ENCODE data around the gene UHMK1.
"Not testable (repeated sequence)": the region's sequence is repeated elsewhere in the genome, so short reads cannot be mapped to it uniquely, and the experiment has no call there.

UHMK1 gene

GRCh38 chr1:162566870-162567269 is 69.3 kb downstream of the UHMK1 start:
- DNase-seq (ENCODE audit: low spot score), result no peak

- no peak for DNase-seq (ENCODE audit: low spot score)
Observed at GRCh38 chr1:162568802-162569201, 71.2 kb downstream of the UHMK1 start.

DNA sequence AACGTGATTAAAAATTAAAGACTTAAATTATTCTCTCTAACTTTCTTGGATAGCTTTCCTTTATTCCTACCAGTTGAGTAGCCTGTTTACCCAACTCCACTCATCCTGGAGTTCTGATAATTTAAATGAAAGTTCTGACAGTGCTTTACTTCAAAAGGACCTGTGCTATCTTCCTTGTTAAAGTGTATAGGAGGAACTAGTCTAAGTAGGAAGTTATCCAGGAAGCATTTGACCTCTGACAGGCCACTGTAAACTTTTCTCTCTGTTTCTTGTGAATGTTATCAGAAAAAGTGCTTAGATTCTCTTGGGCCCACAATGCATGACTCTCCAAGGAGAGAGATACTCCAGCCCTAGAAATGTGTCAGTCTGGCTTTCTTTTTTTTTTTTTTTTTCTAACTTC is 73.1 kb downstream of the UHMK1 start:
- no peak for DNase-seq (ENCODE audit: low spot score)

DNA sequence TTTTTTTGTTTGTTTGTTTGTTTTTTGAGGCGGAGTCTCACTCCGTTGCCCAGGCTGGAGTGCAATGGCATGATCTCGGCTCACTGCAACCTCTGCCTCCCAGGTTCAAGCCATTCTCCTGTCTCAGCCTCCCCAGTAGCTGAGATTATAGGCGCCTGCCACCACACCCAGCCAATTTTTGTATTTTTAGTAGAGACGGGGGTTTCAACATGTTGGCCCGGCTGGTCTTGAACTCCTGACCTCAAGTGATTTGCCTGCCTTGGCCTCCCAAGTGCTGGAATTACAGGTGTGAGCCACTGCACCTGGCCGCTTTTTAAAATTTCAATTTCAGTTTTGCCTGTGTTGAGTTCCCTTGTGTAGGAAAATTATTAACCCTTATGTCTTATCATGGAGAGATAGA is 73.5 kb downstream of the UHMK1 start:
- DNase-seq (ENCODE audit: low spot score), result not testable (repeated sequence)

GRCh38 chr1:162571696-162572095 is 74.1 kb downstream of the UHMK1 start:
- DNase-seq (ENCODE audit: low spot score), result no peak

DNA sequence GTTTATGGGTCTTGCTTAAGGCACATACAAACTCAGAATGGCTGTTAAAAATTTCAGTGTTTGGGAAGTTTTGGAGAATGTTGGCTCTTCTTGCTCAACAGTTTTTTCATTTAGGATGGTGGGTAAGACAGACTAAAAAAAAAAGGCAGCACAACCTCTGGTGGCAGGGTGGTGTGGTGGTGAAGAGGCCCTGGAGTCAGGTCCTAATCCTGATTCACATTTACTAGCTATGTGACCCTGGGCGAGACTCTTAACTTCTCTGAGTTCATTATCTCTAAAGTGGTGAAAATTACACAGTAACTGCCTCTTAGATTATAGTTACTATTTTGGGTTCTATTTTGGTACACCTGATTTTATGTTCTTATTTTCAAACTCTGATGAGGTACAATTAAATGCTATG is 75.5 kb downstream of the UHMK1 start:
- DNase-seq (ENCODE audit: low spot score), result no peak

DNA sequence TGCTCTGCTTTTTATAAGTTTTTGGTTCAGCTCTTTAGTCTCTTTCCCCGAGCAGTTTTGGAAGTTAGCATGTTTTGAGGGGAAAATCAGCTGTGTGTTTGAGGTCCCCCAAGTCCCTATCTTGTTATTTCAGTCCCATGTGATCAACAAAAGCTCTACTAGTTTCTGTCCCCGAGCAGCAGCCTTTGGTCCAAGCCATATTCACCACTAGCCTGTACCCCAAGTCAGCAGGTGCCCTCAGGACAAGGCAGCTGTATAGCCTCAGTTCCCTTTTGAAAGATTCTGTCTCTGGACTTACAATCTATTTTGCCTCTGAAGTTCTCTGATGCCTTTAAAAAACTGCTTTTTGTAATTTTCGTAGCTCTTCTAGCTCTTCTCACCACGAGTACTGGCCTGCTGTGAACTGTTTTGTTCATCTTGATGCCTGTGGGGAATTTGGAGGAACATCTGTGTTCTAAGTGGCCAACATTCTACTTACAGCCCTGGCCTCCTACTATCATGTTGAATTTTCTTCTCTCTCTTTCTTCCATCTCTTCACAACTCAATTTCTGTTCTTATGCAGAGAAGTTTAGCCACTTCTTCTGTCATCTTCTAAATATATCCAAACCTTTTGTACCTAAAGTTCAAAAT is 80.6 kb downstream of the UHMK1 start:
- no peak for DNase-seq (ENCODE audit: low spot score)

DNA sequence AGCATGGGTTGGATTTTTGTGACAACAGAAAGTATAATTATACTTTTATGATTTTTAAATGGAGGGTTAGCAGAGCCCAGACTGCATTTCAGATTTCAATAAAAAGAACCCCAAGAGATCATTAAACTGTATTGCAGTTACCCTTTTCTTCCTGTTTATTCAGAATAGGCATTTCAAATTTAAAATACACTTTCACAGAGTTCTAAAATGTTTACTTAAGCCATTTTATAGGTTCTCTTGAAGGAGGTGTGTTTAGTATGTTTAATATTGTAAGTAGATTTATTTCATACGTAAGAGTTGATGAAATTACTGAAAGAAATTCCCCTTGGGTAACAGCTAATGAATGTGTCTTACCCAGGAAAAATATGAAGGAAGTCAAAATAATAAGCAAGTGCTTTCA is 81.3 kb downstream of the UHMK1 start:
- DNase-seq (ENCODE audit: low spot score), result no peak

Measured in iPS-NIHi11 (cell line).